GM23248 (cell line): ENCODE data around the gene ADAMTS7. TPM values are rescaled to one million over a fixed set of nuclear protein-coding genes. Genes with fewer than 3 reads are reported as not detected.
"Not testable (repeated sequence)": the region's sequence is repeated elsewhere in the genome, so short reads cannot be mapped to it uniquely, and the experiment has no call there.

Source experiments
- DNase-seq: peaks from one replicate; pipeline ENCODE4 v3.0.0-alpha.2; 2015
- H2AFZ ChIP-seq: fragments of 200-600 bp; sonication (generic); 2 replicates; pipeline ENCODE4 v1.6.1; 2016; ENCODE audit warnings: antibody characterized with exemption
- H3F3A ChIP-seq: fragments of 200-600 bp; sonication (generic); 2 replicates; pipeline ENCODE4 v1.6.1; 2016; ENCODE audit warnings: mild to moderate bottlenecking, antibody characterized with exemption, mixed run types; ENCODE audit not compliant: insufficient read depth
- H3K27ac ChIP-seq: fragments of 200-600 bp; sonication (generic); 2 replicates; pipeline ENCODE4 v1.5.1; 2016; ENCODE audit warnings: mild to moderate bottlenecking
- H3K27me3 ChIP-seq: fragments of 200-600 bp; sonication (generic); replicated peaks from 2 replicates; pipeline ENCODE4 v1.6.1; 2016; ENCODE audit warnings: mild to moderate bottlenecking; ENCODE audit not compliant: insufficient read depth
- H3K36me3 ChIP-seq: fragments of 200-600 bp; sonication (generic); 2 replicates; pipeline ENCODE4 v1.6.1; 2016; ENCODE audit warnings: low read depth, mild to moderate bottlenecking
- H3K4me1 ChIP-seq: fragments of 200-600 bp; sonication (generic); 2 replicates; pipeline ENCODE4 v1.6.1; 2016; ENCODE audit warnings: mild to moderate bottlenecking; ENCODE audit not compliant: insufficient read depth
- H3K4me2 ChIP-seq: fragments of 200-600 bp; sonication (generic); one replicate; pipeline ENCODE4 v1.6.1; 2016; ENCODE audit warnings: mild to moderate bottlenecking; ENCODE audit not compliant: unreplicated experiment
- H3K4me3 ChIP-seq: fragments of 200-600 bp; sonication (generic); 2 replicates; pipeline ENCODE4 v1.5.1; 2016; ENCODE audit warnings: mild to moderate bottlenecking
- H3K79me2 ChIP-seq: fragments of 200-600 bp; sonication (generic); 2 replicates; pipeline ENCODE4 v1.6.1; 2016; ENCODE audit warnings: mild to moderate bottlenecking; ENCODE audit not compliant: insufficient read depth
- H3K9ac ChIP-seq: fragments of 200-600 bp; sonication (generic); 2 replicates; pipeline ENCODE4 v1.6.1; 2016; ENCODE audit warnings: mild to moderate bottlenecking
- H3K9me2 ChIP-seq: fragments of 200-600 bp; sonication (generic); 2 replicates; pipeline ENCODE4 v1.6.1; 2016; ENCODE audit warnings: mixed run types, mild to moderate bottlenecking, moderate library complexity; ENCODE audit not compliant: insufficient read depth
- H3K9me3 ChIP-seq: fragments of 200-600 bp; sonication (generic); one replicate; pipeline ENCODE4 v1.6.1; 2017; ENCODE audit warnings: low read depth
- H4K20me1 ChIP-seq: fragments of 200-600 bp; sonication (generic); 2 replicates; pipeline ENCODE4 v1.6.0; 2016; ENCODE audit not compliant: insufficient read depth
- EZH2 ChIP-seq: fragments of 200-600 bp; sonication (generic); IDR thresholded peaks from 2 replicates; pipeline ENCODE4 v1.6.1; 2018; ENCODE audit warnings: antibody characterized with exemption, mild to moderate bottlenecking; ENCODE audit not compliant: insufficient read depth, poor library complexity, severe bottlenecking
- EZH2phosphoT487 ChIP-seq: fragments of 200-600 bp; sonication (generic); IDR thresholded peaks from 2 replicates; pipeline ENCODE4 v1.6.1; 2018; ENCODE audit warnings: antibody characterized with exemption, moderate library complexity, mild to moderate bottlenecking, low read depth; ENCODE audit not compliant: insufficient read depth
- WGBS, 2 experiments: methylation state at CpG; one replicate each; pipeline ENCODE4 v1.1.6; 2015 to 2017; ENCODE audit warnings: low lambda C conversion rate in 2 of 2, low coverage in 1 of 2; ENCODE audit errors: missing lambda C conversion rate in 2 of 2; 5-methylcytosine and 5-hydroxymethylcytosine counted together
- in situ Hi-C: fragments of 300-500 bp; cut with MboI; formaldehyde crosslinking; loops from 2 replicates; pipeline ENCODE4 v1.15.0; 2020
- polyA plus RNA-seq: library from polyadenylated mRNA; unstranded; fragments of >200 nt; fragmentation: Nextera tagmentation; extraction: Ambion mirVana; gene quantifications from 2 replicates; pipeline ENCODE4 v1.2.1, GENCODE V29; 2016
- total RNA-seq: library from RNA; depleted of rRNA; stranded (reverse); fragments of >200 nt; shearing (Covaris generic); gene quantifications from 2 replicates; pipeline ENCODE4 v1.2.3, GENCODE V29; 2014

ADAMTS7 gene
- total and polyA plus RNA-seq, 2 experiments from 2014 or later, result 0.89 to 2.4 TPM

DNA sequence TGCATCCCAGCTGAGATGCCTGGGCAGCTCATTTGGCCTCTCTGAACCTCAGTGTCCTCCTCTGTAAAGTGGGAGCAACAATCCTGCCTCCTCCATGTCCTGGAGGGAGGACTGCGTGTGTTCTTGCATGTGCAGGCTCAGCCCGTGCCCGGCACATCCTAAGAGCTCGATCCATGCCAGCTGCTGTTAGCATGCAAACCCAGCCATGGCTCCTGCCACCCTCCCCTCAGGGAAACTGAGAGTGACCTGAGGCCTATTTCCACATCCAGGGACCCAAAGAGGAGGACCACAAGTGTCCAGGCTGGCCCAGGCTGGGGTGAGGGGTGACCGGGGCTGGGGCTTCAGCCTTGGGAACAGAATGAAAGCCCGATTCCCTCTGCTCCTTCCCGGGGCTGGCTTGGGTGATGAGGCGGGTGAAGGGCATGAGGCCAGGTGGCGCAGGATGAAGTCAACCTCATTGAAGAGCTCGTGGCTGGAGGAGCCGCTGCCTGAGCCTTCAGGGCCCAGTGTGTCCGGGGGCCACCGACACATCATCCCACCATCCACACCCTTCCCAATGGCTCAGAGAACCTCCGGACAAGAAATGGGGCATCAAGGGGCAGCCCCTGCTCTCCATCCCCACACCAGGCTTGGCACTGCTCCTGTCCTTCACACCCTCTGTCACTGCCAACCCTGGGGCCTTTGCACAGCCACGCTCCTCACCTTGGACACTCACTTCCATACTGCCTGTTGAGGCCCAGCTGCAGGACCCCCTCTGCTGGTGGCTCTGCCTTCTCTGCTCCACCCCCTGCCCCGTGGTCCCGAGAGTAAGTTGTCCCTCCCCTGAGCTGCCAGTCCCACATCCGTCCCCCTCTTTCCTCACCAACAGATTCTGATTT lies 42.5 kb downstream of the ADAMTS7 start:
- no peaks in the 10 kb centered on the region for H3F3A ChIP-seq
- H4K20me1 ChIP-seq, result no peaks in the 10 kb centered on the region
- H2AFZ ChIP-seq, result no peak overlapping the region
- no peak overlapping the region for H3K4me3 ChIP-seq
- no peaks in the 10 kb centered on the region for H3K9me3 ChIP-seq
- in situ Hi-C loops, result no loop called here
- H3K27me3 ChIP-seq, result no peaks in the 10 kb centered on the region
- no peak for DNase-seq
- H3K4me1 ChIP-seq, result no peaks in the 10 kb centered on the region
- no peaks in the 10 kb centered on the region for H3K79me2 ChIP-seq
- no peak overlapping the region for H3K9ac ChIP-seq
- no peak overlapping the region for H3K27ac ChIP-seq
- no peaks in the 10 kb centered on the region for H3K9me2 ChIP-seq
- no peak for TF ChIP-seq EZH2
- TF ChIP-seq EZH2phosphoT487, result no peak
- no peaks in the 10 kb centered on the region for H3K36me3 ChIP-seq
- no peak overlapping the region for H3K4me2 ChIP-seq
- 76% methylated on average over 12 to 16 of the region's 18 CpGs for WGBS, 2 experiments

- in situ Hi-C loops, result no loop called here
- 43 to 57% methylated on average over 9 to 12 of the region's 13 CpGs for WGBS, 2 experiments
These were observed 43.2 kb downstream of the ADAMTS7 start for GRCh38 chr15:78768096-78768495.

DNA sequence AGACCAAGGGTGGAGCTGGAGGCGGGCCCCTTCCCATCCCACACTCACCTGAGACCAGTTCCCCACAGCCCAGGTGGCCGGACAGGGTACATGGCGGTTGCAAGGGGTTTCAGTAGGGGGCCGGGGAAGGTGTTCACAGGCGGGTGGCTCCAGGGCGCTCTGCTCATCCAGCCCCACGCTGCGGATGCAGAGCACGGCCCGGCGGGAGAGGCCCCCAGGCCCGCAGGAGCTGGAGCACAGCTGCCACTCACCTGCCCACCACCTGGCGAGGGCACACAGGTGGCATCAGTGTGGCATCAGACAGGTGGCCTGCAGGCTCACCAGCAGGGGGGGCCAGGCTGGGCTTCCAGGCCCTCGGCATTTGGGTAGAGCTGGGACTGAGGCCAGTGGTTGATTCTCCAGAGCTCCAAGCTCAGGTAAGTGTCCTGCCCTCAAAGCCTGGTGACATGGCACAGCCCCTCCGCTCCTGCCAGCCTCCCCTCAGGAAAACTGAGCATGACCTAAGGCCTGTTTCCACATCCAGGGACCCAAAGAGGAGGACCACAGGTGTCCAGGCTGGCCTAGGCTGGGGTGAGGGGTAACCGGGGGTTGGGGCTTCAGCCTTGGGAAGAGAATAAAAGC lies 43.8 kb downstream of the ADAMTS7 start:
- H3K4me3 ChIP-seq, result no peak overlapping the region
- H3K27me3 ChIP-seq, result no peaks in the 10 kb centered on the region
- no peak overlapping the region for H3K27ac ChIP-seq
- in situ Hi-C loops, result no loop called here
- H3K4me2 ChIP-seq, result no peak overlapping the region
- H3F3A ChIP-seq, result no peaks in the 10 kb centered on the region
- H3K9me3 ChIP-seq, result no peaks in the 10 kb centered on the region
- TF ChIP-seq EZH2 (no peak), EZH2phosphoT487 (no peak)
- H3K36me3 ChIP-seq, result no peaks in the 10 kb centered on the region
- DNase-seq, result no peak
- H4K20me1 ChIP-seq, result no peaks in the 10 kb centered on the region
- H2AFZ ChIP-seq, result no peak overlapping the region
- 83 to 91% methylated on average over 11 to 15 of the region's 16 CpGs for WGBS, 2 experiments
- no peaks in the 10 kb centered on the region for H3K9me2 ChIP-seq
- no peaks in the 10 kb centered on the region for H3K4me1 ChIP-seq
- H3K79me2 ChIP-seq, result no peaks in the 10 kb centered on the region
- H3K9ac ChIP-seq, result no peak overlapping the region

More at GRCh38 chr15:78768096-78768495, 43.2 kb downstream of the ADAMTS7 start:
- no peaks in the 10 kb centered on the region for H4K20me1 ChIP-seq
- H3K27me3 ChIP-seq, result no peaks in the 10 kb centered on the region
- H3K4me1 ChIP-seq, result no peaks in the 10 kb centered on the region
- H3K4me3 ChIP-seq, result no peak overlapping the region
- no peak overlapping the region for H2AFZ ChIP-seq
- no peaks in the 10 kb centered on the region for H3K36me3 ChIP-seq
- no peak overlapping the region for H3K4me2 ChIP-seq
- no peaks in the 10 kb centered on the region for H3K9me2 ChIP-seq
- DNase-seq, result no peak
- TF ChIP-seq EZH2 (no peak), EZH2phosphoT487 (no peak)
- H3K27ac ChIP-seq, result no peak overlapping the region
- no peaks in the 10 kb centered on the region for H3K79me2 ChIP-seq
- no peaks in the 10 kb centered on the region for H3K9me3 ChIP-seq
- no peaks in the 10 kb centered on the region for H3F3A ChIP-seq
- H3K9ac ChIP-seq, result no peak overlapping the region

GRCh38 chr15:78766641-78767071 lies 44.6 kb downstream of the ADAMTS7 start:
- H3K27me3 ChIP-seq, H3K4me1 ChIP-seq, H4K20me1 ChIP-seq, H3K4me3 ChIP-seq, in situ Hi-C loops, H3F3A ChIP-seq, H3K9me2 ChIP-seq, H2AFZ ChIP-seq, H3K9me3 ChIP-seq, DNase-seq, H3K36me3 ChIP-seq, H3K9ac ChIP-seq, H3K27ac ChIP-seq, H3K79me2 ChIP-seq, H3K4me2 ChIP-seq: not testable (repeated sequence)
- WGBS, 2 experiments, result 86 to 88% methylated on average over 12 to 19 of the region's 21 CpGs
